HG03354 (cell line): ENCODE results near the gene DPT.

Experiments used
- ATAC-seq: cut with Tn5 transposase; IDR thresholded peaks from one replicate; pipeline ENCODE4 v1.9.1; 2021; ENCODE audit warnings: mild to moderate bottlenecking; ENCODE audit not compliant: unreplicated experiment, poor library complexity, severe bottlenecking

Gene DPT

GRCh38 chr1:168708698-168709404, 20.2 kb downstream of the DPT start:
- ATAC-seq, result no peak

- no peak for ATAC-seq
These were observed 22.5 kb downstream of the DPT start for GRCh38 chr1:168706391-168706992.

GRCh38 chr1:168700575-168701268, 28.3 kb downstream of the DPT start:
- no peak for ATAC-seq

GRCh38 chr1:168698453-168698852, 30.6 kb downstream of the DPT start:
- ATAC-seq, result no peak

- ATAC-seq, result no peak
These were observed 31.5 kb downstream of the DPT start for GRCh38 chr1:168697356-168698126.

- no peak for ATAC-seq
These were observed 32.8 kb downstream of the DPT start for GRCh38 chr1:168696125-168696760.

- no peak for ATAC-seq
These were observed 35.2 kb downstream of the DPT start for GRCh38 chr1:168693872-168694238.

- ATAC-seq, result no peak
These were observed 35.7 kb downstream of the DPT start for GRCh38 chr1:168693197-168693871.

- ATAC-seq, result no peak
These were observed 36.5 kb downstream of the DPT start for GRCh38 chr1:168692472-168692871.

GRCh38 chr1:168691541-168691940, 37.5 kb downstream of the DPT start:
- no peak for ATAC-seq

- no peak for ATAC-seq
These were observed 39.0 kb downstream of the DPT start for GRCh38 chr1:168689726-168690602.

GRCh38 chr1:168689327-168689657, 39.7 kb downstream of the DPT start:
- ATAC-seq, result no peak

- no peak for ATAC-seq
These were observed 40.2 kb downstream of the DPT start for GRCh38 chr1:168688644-168689326.

GRCh38 chr1:168687816-168688215, 41.2 kb downstream of the DPT start:
- no peak for ATAC-seq

GRCh38 chr1:168686666-168687065, 42.3 kb downstream of the DPT start:
- ATAC-seq, result no peak

GRCh38 chr1:168683871-168684270, 45.1 kb downstream of the DPT start:
- no peak for ATAC-seq

- no peak for ATAC-seq
These were observed 52.1 kb downstream of the DPT start for GRCh38 chr1:168676861-168677260.
